GM12872 (cell line): ENCODE measurements around the gene SMG6.

ENCODE experiments used
- TF ChIP-seq, protein P1 (sequence below): IDR thresholded peaks from 3 replicates; pipeline ENCODE4 v1.5.1; 2011; ENCODE audit warnings: low read depth, mild to moderate bottlenecking, low read length, moderate library complexity; ENCODE audit not compliant: insufficient read depth

The SMG6 gene

DNA sequence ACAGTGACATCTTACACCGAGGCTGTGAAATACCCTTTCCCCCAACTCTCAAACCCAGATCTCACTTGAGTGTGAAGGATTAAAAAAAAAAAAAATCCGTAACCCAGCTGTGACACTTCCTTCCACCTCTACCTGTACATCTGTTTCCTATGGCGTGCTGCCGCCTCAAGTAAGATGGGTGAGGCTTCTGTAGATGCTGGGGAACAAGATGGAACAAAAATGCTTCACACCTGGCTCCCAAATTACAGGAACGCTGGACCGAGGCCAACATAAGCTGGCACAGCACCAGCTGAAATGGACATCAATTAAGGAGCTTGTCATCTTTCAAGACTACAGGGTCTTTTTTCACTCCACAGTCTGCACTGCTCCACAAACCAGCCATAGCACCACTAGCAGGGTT, 152.8 kb downstream of the SMG6 start:
- TF ChIP-seq, protein P1, sequence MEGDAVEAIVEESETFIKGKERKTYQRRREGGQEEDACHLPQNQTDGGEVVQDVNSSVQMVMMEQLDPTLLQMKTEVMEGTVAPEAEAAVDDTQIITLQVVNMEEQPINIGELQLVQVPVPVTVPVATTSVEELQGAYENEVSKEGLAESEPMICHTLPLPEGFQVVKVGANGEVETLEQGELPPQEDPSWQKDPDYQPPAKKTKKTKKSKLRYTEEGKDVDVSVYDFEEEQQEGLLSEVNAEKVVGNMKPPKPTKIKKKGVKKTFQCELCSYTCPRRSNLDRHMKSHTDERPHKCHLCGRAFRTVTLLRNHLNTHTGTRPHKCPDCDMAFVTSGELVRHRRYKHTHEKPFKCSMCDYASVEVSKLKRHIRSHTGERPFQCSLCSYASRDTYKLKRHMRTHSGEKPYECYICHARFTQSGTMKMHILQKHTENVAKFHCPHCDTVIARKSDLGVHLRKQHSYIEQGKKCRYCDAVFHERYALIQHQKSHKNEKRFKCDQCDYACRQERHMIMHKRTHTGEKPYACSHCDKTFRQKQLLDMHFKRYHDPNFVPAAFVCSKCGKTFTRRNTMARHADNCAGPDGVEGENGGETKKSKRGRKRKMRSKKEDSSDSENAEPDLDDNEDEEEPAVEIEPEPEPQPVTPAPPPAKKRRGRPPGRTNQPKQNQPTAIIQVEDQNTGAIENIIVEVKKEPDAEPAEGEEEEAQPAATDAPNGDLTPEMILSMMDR, result no peak

DNA sequence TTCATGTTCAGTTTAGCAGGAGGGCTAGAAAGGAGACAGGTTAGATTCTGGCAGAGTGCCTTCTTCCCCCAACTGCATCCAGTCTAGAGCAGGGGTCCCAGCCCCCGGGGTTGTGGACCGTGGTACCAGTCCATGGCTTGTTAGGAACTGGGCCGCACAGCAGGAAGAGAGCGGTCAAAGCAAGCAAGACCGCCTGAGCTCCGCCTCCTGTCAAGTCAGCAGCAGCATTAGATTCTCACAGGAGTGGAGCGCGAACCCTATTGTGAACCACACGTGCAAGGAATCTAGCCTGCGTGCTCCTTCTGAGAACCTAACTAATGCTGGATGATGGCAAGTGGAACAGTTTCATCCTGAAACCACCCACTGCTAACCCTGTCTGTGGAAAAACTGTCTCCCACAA, 153.7 kb downstream of the SMG6 start:
- TF ChIP-seq, protein P1, result no peak

DNA sequence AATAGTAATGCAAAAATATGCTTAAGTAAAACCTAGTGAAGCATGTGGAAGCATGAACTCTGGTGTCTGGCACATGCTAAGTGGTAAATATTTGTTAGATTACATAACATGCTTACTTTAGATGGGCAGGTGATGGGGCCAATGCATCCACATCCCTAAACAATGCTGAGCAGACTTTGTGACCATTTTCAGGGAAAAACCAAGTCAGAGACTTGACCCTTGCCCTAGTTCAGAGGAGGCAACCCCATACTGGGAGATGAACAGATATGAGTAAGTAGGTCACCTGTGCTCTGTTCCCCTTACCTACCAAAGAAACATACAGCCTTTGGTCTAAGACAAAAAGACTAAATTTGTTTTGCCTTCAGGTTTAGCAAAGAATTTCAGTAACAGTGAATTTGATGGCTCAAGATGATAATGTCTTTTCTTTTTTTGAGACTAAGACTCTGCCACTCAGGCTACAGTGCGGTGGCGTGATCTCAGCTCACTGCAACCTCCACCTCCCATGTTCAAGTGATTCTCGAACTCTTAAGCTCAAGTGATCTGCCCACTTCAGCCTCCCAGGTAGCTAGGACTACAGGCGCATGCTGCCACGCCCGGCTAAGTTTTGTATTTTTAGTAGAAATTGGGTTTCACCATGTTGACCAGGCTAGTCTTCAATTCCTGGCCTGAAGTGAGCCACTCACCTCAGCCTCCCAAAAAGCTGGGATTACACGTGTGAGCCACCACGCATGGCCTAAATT, 157.3 kb downstream of the SMG6 start:
- TF ChIP-seq, protein P1, result no peak

DNA sequence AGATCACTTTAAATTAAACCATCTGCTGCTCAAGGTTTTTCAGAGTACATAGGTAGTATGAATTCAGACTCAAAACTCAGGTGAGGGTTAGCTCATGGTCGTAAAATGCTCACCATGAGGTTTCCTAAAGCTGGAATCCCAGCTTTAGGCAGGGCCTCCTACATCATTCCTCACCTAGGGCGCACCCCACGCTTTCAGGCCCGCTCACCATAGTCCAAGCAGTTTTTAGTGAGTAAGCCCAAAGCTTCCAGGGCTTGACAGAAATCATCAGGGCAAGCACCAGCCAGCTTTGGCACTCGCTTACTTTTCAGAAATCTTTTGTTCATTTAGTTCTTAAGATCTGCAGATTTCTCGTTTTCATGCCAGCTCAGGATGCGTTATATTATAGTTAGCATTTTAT, 158.9 kb downstream of the SMG6 start:
- TF ChIP-seq, protein P1, result no peak

DNA sequence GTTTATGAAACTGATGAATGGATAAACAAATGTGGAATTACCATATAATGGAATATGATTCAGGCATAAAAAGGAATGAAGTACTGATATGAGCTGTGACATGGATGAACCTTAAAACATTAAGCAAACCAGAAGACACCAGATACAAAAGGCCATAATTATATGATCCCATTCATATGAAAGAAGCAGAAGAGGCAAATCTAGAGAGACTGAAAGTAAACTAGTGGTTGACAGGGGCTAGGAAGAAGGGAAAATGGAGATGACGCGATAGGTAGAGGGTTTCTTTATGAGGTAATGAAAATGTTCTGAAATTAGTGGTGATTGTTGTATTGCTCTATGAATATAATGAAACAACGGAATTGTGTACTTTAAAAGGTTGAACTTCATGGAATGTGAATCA, 160.3 kb downstream of the SMG6 start:
- TF ChIP-seq, protein P1, result no peak

DNA sequence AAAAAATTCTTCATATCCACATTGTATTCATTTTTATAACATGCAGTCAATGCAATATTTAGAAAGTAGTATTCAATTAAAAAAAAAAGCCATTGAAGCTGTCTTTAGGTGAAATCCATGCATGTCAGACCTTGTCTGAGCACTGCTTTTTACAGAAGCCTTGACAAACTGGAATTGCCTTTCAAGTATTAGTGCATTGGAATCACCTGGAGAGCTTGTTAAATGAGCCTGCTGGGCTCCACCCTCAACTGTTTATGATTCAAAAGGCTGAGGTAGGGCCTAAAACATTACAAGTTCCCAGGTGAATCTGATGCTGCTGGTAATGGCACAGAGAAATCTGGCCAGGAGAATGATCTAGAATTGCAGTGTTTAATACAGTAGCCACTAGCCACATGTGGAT, 162.9 kb downstream of the SMG6 start:
- TF ChIP-seq, protein P1, result no peak

DNA sequence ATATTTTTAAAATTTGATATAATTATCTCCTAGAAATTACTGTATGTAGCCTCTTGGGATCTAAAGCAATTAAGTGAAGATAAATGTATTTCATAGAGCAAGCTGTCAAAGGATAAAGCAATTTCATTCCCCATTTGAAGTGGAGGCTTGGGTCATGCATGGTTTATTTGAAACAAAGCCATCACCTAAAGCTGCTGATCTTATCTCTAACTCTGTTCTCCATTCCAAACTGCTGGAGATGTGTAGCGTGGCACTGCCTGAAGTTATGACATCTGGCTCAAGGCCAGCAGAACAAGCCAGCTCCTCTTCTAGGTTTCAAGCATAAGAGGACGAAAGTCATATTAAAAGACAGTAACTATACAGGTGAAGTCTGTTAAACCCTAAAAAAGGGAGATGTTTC, 164.8 kb downstream of the SMG6 start:
- TF ChIP-seq, protein P1, result no peak
